ENCODE measurements around the gene DCAF16. TPM values are rescaled to one million over a fixed set of nuclear protein-coding genes. Genes with fewer than 3 reads are reported as not detected.
"Not testable (repeated sequence)": the region's sequence is repeated elsewhere in the genome, so short reads cannot be mapped to it uniquely, and the experiment has no call there.

DCAF16 gene
- total RNA-seq = 10 to 100 TPM; 32.9 to 35.9 TPM

- ChIA-PET CTCF (interaction anchor here (0.6 to 1.6 kb wide), 5 partner anchors 11 to 261 kb away, joined by 3 to 4 read pairs (median 3); partner anchors contain the start of gene MED28), POLR2A (interaction anchor here (0.6 to 1.3 kb wide), 5 partner anchors 17 to 1882 kb away, joined by 3 to 4 read pairs (median 3); partner anchors contain the start of genes LAP3 and MED28)
Measured at GRCh38 chr4:17810260-17811077, at the start of gene DCAF16, which contains the start of gene NCAPG. Gene DCAF16, minus strand, starts transcription at chr4:17810757. Its CDS starts 6,616 bp downstream, at chr4:17804141. Gene NCAPG, plus strand, starts transcription at chr4:17810979. Its CDS starts 99 bp downstream, at chr4:17811078.

- POLR2A ChIA-PET = no interaction called here
- CTCF ChIA-PET = no interaction called here
Measured at GRCh38 chr4:17859793-17860406, 49.3 kb upstream of the DCAF16 start.

GRCh38 chr4:17854036-17854435, 43.5 kb upstream of the DCAF16 start:
- POLR2A ChIA-PET = no interaction called here
- CTCF ChIA-PET = no interaction called here

GRCh38 chr4:17851959-17852358, 41.4 kb upstream of the DCAF16 start:
- ChIA-PET CTCF (no interaction called here), POLR2A (no interaction called here)

- CTCF ChIA-PET, POLR2A ChIA-PET: not testable (repeated sequence)
Measured at GRCh38 chr4:17850295-17850694, 39.7 kb upstream of the DCAF16 start.

GRCh38 chr4:17846266-17846665, 35.7 kb upstream of the DCAF16 start:
- POLR2A ChIA-PET = no interaction called here

GRCh38 chr4:17823871-17824669, 13.5 kb upstream of the DCAF16 start:
- POLR2A ChIA-PET = no interaction called here
- CTCF ChIA-PET = no interaction called here

More at GRCh38 chr4:17846266-17846665, 35.7 kb upstream of the DCAF16 start:
- CTCF ChIA-PET = no interaction called here

GRCh38 chr4:17817027-17817426, 6.5 kb upstream of the DCAF16 start:
- ChIA-PET POLR2A (no interaction called here), CTCF (interaction anchor here (0.6 to 1.3 kb wide), 4 partner anchors 13 to 776 kb away, joined by 3 read pairs; no protein-coding TSS in a partner anchor)

GRCh38 chr4:17816142-17816541, 5.6 kb upstream of the DCAF16 start:
- POLR2A ChIA-PET = no interaction called here
- CTCF ChIA-PET = interaction anchor here (0.5 to 1.3 kb wide), 2 partner anchors 554 to 777 kb away, joined by 3 read pairs; no protein-coding TSS in a partner anchor

- ChIA-PET POLR2A (no interaction called here), CTCF (no interaction called here)
Measured at GRCh38 chr4:17814140-17814539, 3.6 kb upstream of the DCAF16 start.

GRCh38 chr4:17812801-17813200, 2.2 kb upstream of the DCAF16 start:
- ChIA-PET CTCF (no interaction called here), POLR2A (no interaction called here)

- CTCF ChIA-PET = no interaction called here
- POLR2A ChIA-PET = no interaction called here
Measured at GRCh38 chr4:17812125-17812524, 1.6 kb upstream of the DCAF16 start.

- ChIA-PET POLR2A (interaction anchor here (0.6 to 1.3 kb wide), 5 partner anchors 16 to 1882 kb away, joined by 3 to 4 read pairs (median 3); partner anchors contain the start of genes LAP3 and MED28), CTCF (interaction anchor here (0.8 to 1.0 kb wide), 3 partner anchors 10 to 196 kb away, joined by 3 to 4 read pairs (median 3); partner anchors contain the start of gene MED28)
Measured at GRCh38 chr4:17811078-17811603, 584 bp upstream of the DCAF16 start.

- POLR2A ChIA-PET = interaction anchor here (1.3 kb wide), 1 partner anchor 233 kb away, joined by 4 read pairs; the partner anchor contains the start of gene LAP3
- CTCF ChIA-PET = interaction anchor here (0.6 to 1.7 kb wide), 3 partner anchors 10 to 261 kb away, joined by 3 to 9 read pairs (median 4); no protein-coding TSS in a partner anchor
Measured at GRCh38 chr4:17809667-17810066, 890 bp downstream of the DCAF16 start.

- POLR2A ChIA-PET = no interaction called here
Measured at GRCh38 chr4:17807446-17807845, 3.1 kb downstream of the DCAF16 start.

GRCh38 chr4:17805580-17806155, 4.9 kb downstream of the DCAF16 start:
- ChIA-PET CTCF (no interaction called here), POLR2A (interaction anchor here (0.6 kb wide), 1 partner anchor 206 kb away, joined by 5 read pairs; no protein-coding TSS in a partner anchor)

More at GRCh38 chr4:17807446-17807845, 3.1 kb downstream of the DCAF16 start:
- CTCF ChIA-PET = interaction anchor here (0.6 to 1.8 kb wide), 3 partner anchors 13 to 258 kb away, joined by 3 to 6 read pairs (median 3); no protein-coding TSS in a partner anchor

GRCh38 chr4:17797808-17798207, 12.7 kb downstream of the DCAF16 start:
- CTCF ChIA-PET = interaction anchor here (3.0 kb wide), 1 partner anchor 11 kb away, joined by 9 read pairs; no protein-coding TSS in a partner anchor
- POLR2A ChIA-PET = interaction anchor here (0.6 kb wide), 1 partner anchor 220 kb away, joined by 4 read pairs; no protein-coding TSS in a partner anchor

- POLR2A ChIA-PET = no interaction called here
Measured at GRCh38 chr4:17794730-17795129, 15.8 kb downstream of the DCAF16 start.

More at GRCh38 chr4:17794730-17795129, 15.8 kb downstream of the DCAF16 start:
- CTCF ChIA-PET = interaction anchor here (1.2 kb wide), 1 partner anchor 13 kb away, joined by 3 read pairs; no protein-coding TSS in a partner anchor

Data from activated CD8-positive, alpha-beta memory T cell treated with anti-CD3 and anti-CD28 coated beads for 36 hours (primary cell).